Thyroid gland (tissue), 4 donors: Measurements from ENCODE around the gene HSD17B11. TPM values are rescaled to one million over a fixed set of nuclear protein-coding genes. Genes with fewer than 3 reads are reported as not detected.
"Not testable (repeated sequence)": the region's sequence is repeated elsewhere in the genome, so short reads cannot be mapped to it uniquely, and the experiment has no call there.

Source experiments
- DNase-seq, 2 donors: peaks; one replicate each; pipeline ENCODE4 v3.0.0-alpha.2; 2019
- H3K27ac ChIP-seq, 3 donors: fragments of 200-600 bp; sonication (generic); 1 replicate in 2 of 3; 2 replicates in 1 of 3; pipeline ENCODE4 v1.5.1; 2016 to 2019; ENCODE audit warnings: mild to moderate bottlenecking in 1 of 3, moderate library complexity in 1 of 3
- H3K27me3 ChIP-seq: fragments of 200-600 bp; sonication (generic); one replicate; pipeline ENCODE4 v1.5.1; 2019
- H3K36me3 ChIP-seq, 2 donors: fragments of 200-600 bp; sonication (generic); one replicate each; pipeline ENCODE4 v1.5.1; 2016 to 2019
- H3K4me1 ChIP-seq, 2 donors: fragments of 200-600 bp; sonication (generic); one replicate each; pipeline ENCODE4 v1.5.1; 2017 to 2019
- H3K4me3 ChIP-seq, 3 donors: fragments of 200-600 bp; sonication (generic); replicated peaks in 1 of 3; 1 replicate in 2 of 3; 2 replicates in 1 of 3; pipeline ENCODE4 v1.5.1; 2016; ENCODE audit warnings: mild to moderate bottlenecking in 1 of 3
- H3K9me3 ChIP-seq: fragments of 200-600 bp; sonication (generic); one replicate; pipeline ENCODE4 v1.5.1; 2017
- CTCF ChIP-seq, 6 experiments: fragments of 200-600 bp in 3 of 6; fragments of 450-650 bp in 3 of 6; sonication (generic) in 3 of 6; IDR thresholded peaks; one replicate each; pipeline ENCODE4 v1.5.1; 2016 to 2019; ENCODE audit warnings: antibody characterized with exemption in 6 of 6, mild to moderate bottlenecking in 2 of 6, inconsistent platforms in 1 of 6, moderate library complexity in 1 of 6
- POLR2A ChIP-seq, 2 donors: fragments of 450-650 bp; IDR thresholded peaks; one replicate each; pipeline ENCODE4 v1.6.1; 2017; ENCODE audit warnings: antibody characterized with exemption in 2 of 2, mild to moderate bottlenecking in 2 of 2, moderate library complexity in 1 of 2
- WGBS, 2 donors: methylation state at CpG; one replicate each; pipeline ENCODE4 v1.1.5; 2017; 5-methylcytosine and 5-hydroxymethylcytosine counted together
- intact Hi-C: fragments of 100-400 bp; cut with DNase I; formaldehyde crosslinking; loops from one replicate; pipeline ENCODE4 v1.15.1; 2023
- total RNA-seq, 4 donors: library from RNA; depleted of rRNA; stranded (reverse); fragments of >200 nt; gene quantifications; one replicate each; pipeline ENCODE4 v1.2.3, GENCODE V29; 2016

Gene HSD17B11
- total RNA-seq, 4 donors from 2014 or later, result 23.4 to 147 (median 61.8) TPM

GRCh38 chr4:87326460-87326859, 64.5 kb downstream of the HSD17B11 start:
- H3K36me3 ChIP-seq, result no peaks in the 10 kb centered on the region
- no peaks in the 10 kb centered on the region for H3K27me3 ChIP-seq
- 77 to 79% methylated on average over 3 of the region's 3 CpGs for WGBS, 2 donors
- no peaks in the 10 kb centered on the region for H3K4me1 ChIP-seq
- no peak for DNase-seq
- intact Hi-C loops, result no loop called here
- no peak for TF ChIP-seq POLR2A (IDR thresholded peaks at IDR 0.05)
- TF ChIP-seq CTCF (IDR thresholded peaks at IDR 0.05), result no peak
- no peak overlapping the region for H3K4me3 ChIP-seq
- no peak overlapping the region for H3K27ac ChIP-seq
- H3K9me3 ChIP-seq, result no peaks in the 10 kb centered on the region

GRCh38 chr4:87322754-87323153, 68.2 kb downstream of the HSD17B11 start, which contains the start of gene HSD17B13:
Gene HSD17B13, minus strand, starts transcription at chr4:87322882. Its CDS starts 41 bp downstream, at chr4:87322841.
- WGBS, 2 donors, result 63 to 80% methylated on average over 2 of the region's 2 CpGs
- DNase-seq, result no peak
- H3K9me3 ChIP-seq, result no peaks in the 10 kb centered on the region
- no peaks in the 10 kb centered on the region for H3K4me1 ChIP-seq
- no peak within 1 kb of the TSS for H3K4me3 ChIP-seq
- H3K27ac ChIP-seq, result no peak within 1 kb of the TSS
- H3K27me3 ChIP-seq, result peaks cover 3% of the 10 kb centered on the region
- no peaks in the 10 kb centered on the region for H3K36me3 ChIP-seq
- TF ChIP-seq CTCF (IDR thresholded peaks at IDR 0.05), result no peak
- TF ChIP-seq POLR2A (IDR thresholded peaks at IDR 0.05), result no peak
- intact Hi-C loops, result no loop called here

GRCh38 chr4:87321888-87322287, 69.1 kb downstream of the HSD17B11 start:
- no peaks in the 10 kb centered on the region for H3K9me3 ChIP-seq
- H3K36me3 ChIP-seq, result no peaks in the 10 kb centered on the region
- no peak overlapping the region for H3K27ac ChIP-seq
- no peak for TF ChIP-seq POLR2A (IDR thresholded peaks at IDR 0.05)
- no peak for TF ChIP-seq CTCF (IDR thresholded peaks at IDR 0.05)
- no peak for DNase-seq
- intact Hi-C loops, result no loop called here
- H3K4me1 ChIP-seq, result no peaks in the 10 kb centered on the region
- peaks cover 3% of the 10 kb centered on the region for H3K27me3 ChIP-seq
- WGBS, 2 donors, result 85 to 90% methylated on average over 5 of the region's 5 CpGs
- H3K4me3 ChIP-seq, result no peak overlapping the region

GRCh38 chr4:87317527-87317926, 73.5 kb downstream of the HSD17B11 start:
- Histone ChIP-seq H3K27me3 (peaks cover 3% of the 10 kb centered on the region), H3K27ac (no peak overlapping the region), H3K9me3 (no peaks in the 10 kb centered on the region), H3K4me3 (no peak overlapping the region), H3K4me1 (no peaks in the 10 kb centered on the region), H3K36me3 (no peaks in the 10 kb centered on the region)
- intact Hi-C loops, result no loop called here
- DNase-seq, result no peak
- TF ChIP-seq CTCF (IDR thresholded peaks at IDR 0.05) (no peak), POLR2A (IDR thresholded peaks at IDR 0.05) (no peak)
- WGBS, 2 donors, result 90 to 100% methylated on average over 1 of the region's 1 CpG

- Histone ChIP-seq H3K4me1 (no peaks in the 10 kb centered on the region), H3K9me3 (no peaks in the 10 kb centered on the region), H3K4me3 (no peak overlapping the region), H3K36me3 (no peaks in the 10 kb centered on the region), H3K27ac (no peak overlapping the region), H3K27me3 (peaks cover 3% of the 10 kb centered on the region)
- no peak for DNase-seq
- intact Hi-C loops, result no loop called here
- TF ChIP-seq CTCF (IDR thresholded peaks at IDR 0.05) (no peak), POLR2A (IDR thresholded peaks at IDR 0.05) (no peak)
- 92 to 96% methylated on average over 3 of the region's 3 CpGs for WGBS, 2 donors
Measured at GRCh38 chr4:87316961-87317360, 74.0 kb downstream of the HSD17B11 start.

- H3K27ac ChIP-seq, H3K27me3 ChIP-seq, H3K4me1 ChIP-seq, DNase-seq, H3K4me3 ChIP-seq, H3K9me3 ChIP-seq, intact Hi-C loops, H3K36me3 ChIP-seq: not testable (repeated sequence)
- WGBS, 2 donors, result 65 to 77% methylated on average over 4 of the region's 4 CpGs
Measured at GRCh38 chr4:87315000-87315399, 76.0 kb downstream of the HSD17B11 start.
